Measurements from ENCODE around the gene MICA.

- TF ChIP-seq EZH2 (IDR thresholded peaks at IDR 0.05; ENCODE audit: insufficient read depth, low read length) (no peak), CTCF (IDR thresholded peaks at IDR 0.05; ENCODE audit: insufficient read depth, low read depth, low read length) (no peak)
Observed at GRCh38 chr6:31383149-31383548, 20.2 kb upstream of the MICA start.

Measured in astrocyte (in vitro differentiated cells and primary cell).